Gastroesophageal sphincter (tissue), 4 donors: ENCODE data around the gene SRSF9. TPM values are rescaled to one million over a fixed set of nuclear protein-coding genes. Genes with fewer than 3 reads are reported as not detected.

Experiments
- ATAC-seq: fragments of 150-250 bp; one replicate; pipeline ENCODE4 v1.9.1; 2016; ENCODE audit warnings: mild to moderate bottlenecking, moderate library complexity
- H3K27ac ChIP-seq, 4 donors: fragments of 200-600 bp; sonication (generic) in 3 of 4; 1 replicate in 3 of 4; 2 replicates in 1 of 4; pipeline ENCODE4 v1.5.1; 2016 to 2019
- H3K27me3 ChIP-seq: fragments of 200-600 bp; sonication (generic); one replicate; pipeline ENCODE4 v1.5.1; 2019
- H3K36me3 ChIP-seq, 2 donors: fragments of 200-600 bp; sonication (generic); one replicate each; pipeline ENCODE4 v1.5.1; 2019; ENCODE audit warnings: control low read depth in 1 of 2
- H3K4me1 ChIP-seq, 3 donors: fragments of 200-600 bp; sonication (generic); 1 replicate in 2 of 3; 2 replicates in 1 of 3; pipeline ENCODE4 v1.5.1; 2016 to 2019; ENCODE audit warnings: control low read depth in 2 of 3
- H3K4me3 ChIP-seq, 2 donors: fragments of 200-600 bp; sonication (generic); one replicate each; pipeline ENCODE4 v1.5.1; 2019; ENCODE audit warnings: mild to moderate bottlenecking in 1 of 2, moderate library complexity in 1 of 2
- H3K9me3 ChIP-seq, 3 donors: fragments of 200-600 bp; sonication (generic); one replicate each; pipeline ENCODE4 v1.5.1; 2017 to 2019; ENCODE audit warnings: control low read depth in 2 of 3
- EP300 ChIP-seq: sonication (generic); formaldehyde crosslinking; IDR thresholded peaks from one replicate; pipeline ENCODE4 v1.6.1; 2017; ENCODE audit warnings: antibody characterized with exemption, mild to moderate bottlenecking
- POLR2A ChIP-seq, 2 donors: fragments of 450-650 bp; IDR thresholded peaks; one replicate each; pipeline ENCODE4 v1.6.1; 2017; ENCODE audit warnings: antibody characterized with exemption in 2 of 2, mild to moderate bottlenecking in 2 of 2, moderate library complexity in 1 of 2
- POLR2AphosphoS5 ChIP-seq: sonication (generic); formaldehyde crosslinking; IDR thresholded peaks from one replicate; pipeline ENCODE4 v1.6.1; 2017; ENCODE audit warnings: antibody characterized with exemption
- WGBS, 2 donors: methylation state at CpG; one replicate each; pipeline ENCODE4 v1.1.5; 2018; ENCODE audit warnings: low coverage in 1 of 2; 5-methylcytosine and 5-hydroxymethylcytosine counted together
- total RNA-seq, 4 donors: library from RNA; depleted of rRNA; stranded (reverse); fragments of >200 nt; gene quantifications; one replicate each; pipeline ENCODE4 v1.1.0, GENCODE V29; 2016
- TF ChIP-seq, protein P1 (sequence below), 4 experiments: fragments of 200-600 bp in 2 of 4; fragments of 450-650 bp in 2 of 4; sonication (generic) in 1 of 4; IDR thresholded peaks; one replicate each; pipeline ENCODE4 v1.5.1; 2017 to 2019; ENCODE audit warnings: antibody characterized with exemption in 4 of 4, mild to moderate bottlenecking in 2 of 4, moderate library complexity in 2 of 4

SRSF9 gene
- total RNA-seq, 4 donors from 2014 or later: 46.2 to 63.2 (median 49.3) TPM

GRCh38 chr12:120495731-120496412 is 26.3 kb upstream of the SRSF9 start, which contains the start of gene DYNLL1:
Gene DYNLL1 (plus strand): TSS chr12:120496113. CDS start chr12:120496422, 309 bp downstream.
- H3K36me3 ChIP-seq: peaks cover 0 to 38% of the 10 kb centered on the region in 2 donors
- peaks cover 0 to 32% (median 10%) of the 10 kb centered on the region in 3 donors for H3K4me1 ChIP-seq
- WGBS, 2 donors: 0 to 4% methylated on average over 6 of the region's 53 CpGs
- no peaks in the 10 kb centered on the region for H3K27me3 ChIP-seq
- H3K4me3 ChIP-seq: peak within 1 kb of the TSS; percentile 81 to 94
- H3K27ac ChIP-seq: peak within 1 kb of the TSS; percentile 68 to 96 (median 95)
- peak; percentile 100 for ATAC-seq
- TF ChIP-seq EP300: no peak
- TF ChIP-seq, protein P1, sequence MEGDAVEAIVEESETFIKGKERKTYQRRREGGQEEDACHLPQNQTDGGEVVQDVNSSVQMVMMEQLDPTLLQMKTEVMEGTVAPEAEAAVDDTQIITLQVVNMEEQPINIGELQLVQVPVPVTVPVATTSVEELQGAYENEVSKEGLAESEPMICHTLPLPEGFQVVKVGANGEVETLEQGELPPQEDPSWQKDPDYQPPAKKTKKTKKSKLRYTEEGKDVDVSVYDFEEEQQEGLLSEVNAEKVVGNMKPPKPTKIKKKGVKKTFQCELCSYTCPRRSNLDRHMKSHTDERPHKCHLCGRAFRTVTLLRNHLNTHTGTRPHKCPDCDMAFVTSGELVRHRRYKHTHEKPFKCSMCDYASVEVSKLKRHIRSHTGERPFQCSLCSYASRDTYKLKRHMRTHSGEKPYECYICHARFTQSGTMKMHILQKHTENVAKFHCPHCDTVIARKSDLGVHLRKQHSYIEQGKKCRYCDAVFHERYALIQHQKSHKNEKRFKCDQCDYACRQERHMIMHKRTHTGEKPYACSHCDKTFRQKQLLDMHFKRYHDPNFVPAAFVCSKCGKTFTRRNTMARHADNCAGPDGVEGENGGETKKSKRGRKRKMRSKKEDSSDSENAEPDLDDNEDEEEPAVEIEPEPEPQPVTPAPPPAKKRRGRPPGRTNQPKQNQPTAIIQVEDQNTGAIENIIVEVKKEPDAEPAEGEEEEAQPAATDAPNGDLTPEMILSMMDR (IDR thresholded peaks at IDR 0.05): peak in 2 of 4 experiments; percentile 17 to 44
- peak; percentile 87 to 95 for TF ChIP-seq POLR2A (IDR thresholded peaks at IDR 0.05)
- peak; percentile 97 for TF ChIP-seq POLR2AphosphoS5
- no peaks in the 10 kb centered on the region for H3K9me3 ChIP-seq

- Histone ChIP-seq H3K9me3 (no peaks in the 10 kb centered on the region), H3K4me1 (peaks cover 0 to 32% (median 10%) of the 10 kb centered on the region in 3 donors), H3K27ac (peak overlapping the region in 3 of 4 donors; percentile 95 to 96 (median 95)), H3K36me3 (peaks cover 0 to 38% of the 10 kb centered on the region in 2 donors), H3K4me3 (peak overlapping the region; percentile 81 to 94), H3K27me3 (no peaks in the 10 kb centered on the region)
- TF ChIP-seq POLR2A (IDR thresholded peaks at IDR 0.05) (no peak), EP300 (no peak), POLR2AphosphoS5 (no peak)
- TF ChIP-seq, protein P1 (IDR thresholded peaks at IDR 0.05): no peak
- ATAC-seq: no peak
- 7 to 33% methylated on average over 4 to 9 of the region's 17 CpGs for WGBS, 2 donors
Observed at GRCh38 chr12:120495186-120495730, 25.7 kb upstream of the SRSF9 start.

GRCh38 chr12:120490833-120491512 is 21.4 kb upstream of the SRSF9 start:
- WGBS, 2 donors: no CpG with 5 or more reads among the region's 2 CpGs
- H3K4me1 ChIP-seq: peaks cover 0 to 11% (median 0%) of the 10 kb centered on the region in 3 donors
- H3K27ac ChIP-seq: no peak overlapping the region
- H3K36me3 ChIP-seq: peaks cover 0 to 26% of the 10 kb centered on the region in 2 donors
- no peaks in the 10 kb centered on the region for H3K9me3 ChIP-seq
- H3K4me3 ChIP-seq: no peak overlapping the region
- TF ChIP-seq EP300 (no peak), POLR2AphosphoS5 (no peak)
- ATAC-seq: no peak
- H3K27me3 ChIP-seq: no peaks in the 10 kb centered on the region

DNA sequence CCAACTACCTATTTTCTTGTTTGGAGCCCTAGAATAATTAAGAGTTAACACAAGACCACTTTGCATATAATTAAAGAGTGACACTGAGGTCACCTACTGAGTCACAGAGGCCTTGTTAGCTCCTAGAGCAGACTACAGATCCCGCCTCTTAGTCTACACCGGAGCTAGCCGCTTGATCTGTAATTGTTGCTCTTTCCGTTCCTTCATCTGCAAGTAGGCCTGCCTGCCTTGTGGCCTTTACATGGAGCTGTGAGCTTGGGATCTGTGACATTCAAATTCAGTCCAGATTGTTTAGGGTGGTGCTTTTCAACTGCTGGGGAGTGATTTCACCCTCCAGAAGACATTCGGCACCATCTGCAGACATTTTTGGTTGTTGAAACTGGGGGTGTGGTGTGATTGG is 20.8 kb upstream of the SRSF9 start:
- no peaks in the 10 kb centered on the region for H3K27me3 ChIP-seq
- peaks cover 0 to 8% (median 0%) of the 10 kb centered on the region in 3 donors for H3K4me1 ChIP-seq
- H3K27ac ChIP-seq: no peak overlapping the region
- no peaks in the 10 kb centered on the region for H3K9me3 ChIP-seq
- no peak for TF ChIP-seq EP300
- TF ChIP-seq, protein P1 (IDR thresholded peaks at IDR 0.05): no peak
- no peak for TF ChIP-seq POLR2A (IDR thresholded peaks at IDR 0.05)
- TF ChIP-seq POLR2AphosphoS5: no peak
- ATAC-seq: no peak
- peaks cover 0 to 26% of the 10 kb centered on the region in 2 donors for H3K36me3 ChIP-seq
- no peak overlapping the region for H3K4me3 ChIP-seq
- WGBS, 2 donors: 96 to 100% methylated on average over 4 of the region's 5 CpGs

- Histone ChIP-seq H3K27ac (peak overlapping the region in 1 of 4 donors; percentile 33), H3K4me3 (no peak overlapping the region), H3K4me1 (no peaks in the 10 kb centered on the region), H3K36me3 (peaks cover 0 to 26% of the 10 kb centered on the region in 2 donors), H3K27me3 (no peaks in the 10 kb centered on the region), H3K9me3 (no peaks in the 10 kb centered on the region)
- ATAC-seq: no peak
- WGBS, 2 donors: 66 to 73% methylated on average over 3 to 4 of the region's 4 CpGs
- TF ChIP-seq POLR2A (IDR thresholded peaks at IDR 0.05) (no peak), EP300 (no peak), POLR2AphosphoS5 (no peak)
- TF ChIP-seq, protein P1 (IDR thresholded peaks at IDR 0.05): no peak
Observed at GRCh38 chr12:120489018-120489417, 19.5 kb upstream of the SRSF9 start.
